ENCODE data around the gene ZBED4. TPM values are rescaled to one million over a fixed set of nuclear protein-coding genes. Genes with fewer than 3 reads are reported as not detected.

The ZBED4 gene
- total and polyA plus RNA-seq, 4 donors, result 2.1 to 10.3 (median 4.8) TPM

DNA sequence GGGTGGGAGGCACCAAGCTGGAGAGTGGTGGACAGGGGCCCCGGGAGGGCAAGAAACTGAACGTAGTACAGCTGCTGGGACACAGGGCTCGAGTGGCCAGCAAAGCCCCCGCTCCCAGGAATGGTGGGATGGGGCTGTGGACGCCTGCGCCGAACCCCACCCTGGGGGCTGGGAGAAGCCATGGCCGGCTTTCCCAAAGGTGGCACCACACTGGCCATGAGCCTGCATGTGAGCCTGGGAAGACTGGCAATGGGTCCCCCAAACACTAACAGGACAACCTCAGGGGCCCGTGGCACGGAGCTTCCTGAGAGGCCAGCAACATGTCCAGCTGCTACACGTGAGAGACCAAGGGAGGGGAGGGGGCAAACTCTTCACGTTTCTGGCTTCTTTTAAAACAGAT lies 60.6 kb downstream of the ZBED4 start:
- H3K36me3 ChIP-seq (ENCODE audit: control insufficient read depth in 4 of 4, insufficient read depth in 3 of 4, low read depth in 1 of 4, low read length in 3 of 4), result peaks cover 6 to 24% (median 9%) of the 10 kb centered on the region in 4 donors
- TF ChIP-seq RXRA (IDR thresholded peaks at IDR 0.05), result no peak
- no peak for TF ChIP-seq FOXA2 (IDR thresholded peaks at IDR 0.05)
- TF ChIP-seq, protein P1, sequence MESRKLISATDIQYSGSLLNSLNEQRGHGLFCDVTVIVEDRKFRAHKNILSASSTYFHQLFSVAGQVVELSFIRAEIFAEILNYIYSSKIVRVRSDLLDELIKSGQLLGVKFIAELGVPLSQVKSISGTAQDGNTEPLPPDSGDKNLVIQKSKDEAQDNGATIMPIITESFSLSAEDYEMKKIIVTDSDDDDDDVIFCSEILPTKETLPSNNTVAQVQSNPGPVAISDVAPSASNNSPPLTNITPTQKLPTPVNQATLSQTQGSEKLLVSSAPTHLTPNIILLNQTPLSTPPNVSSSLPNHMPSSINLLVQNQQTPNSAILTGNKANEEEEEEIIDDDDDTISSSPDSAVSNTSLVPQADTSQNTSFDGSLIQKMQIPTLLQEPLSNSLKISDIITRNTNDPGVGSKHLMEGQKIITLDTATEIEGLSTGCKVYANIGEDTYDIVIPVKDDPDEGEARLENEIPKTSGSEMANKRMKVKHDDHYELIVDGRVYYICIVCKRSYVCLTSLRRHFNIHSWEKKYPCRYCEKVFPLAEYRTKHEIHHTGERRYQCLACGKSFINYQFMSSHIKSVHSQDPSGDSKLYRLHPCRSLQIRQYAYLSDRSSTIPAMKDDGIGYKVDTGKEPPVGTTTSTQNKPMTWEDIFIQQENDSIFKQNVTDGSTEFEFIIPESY (IDR thresholded peaks at IDR 0.05), result no peak
- no peak for TF ChIP-seq TAF1 (conservative IDR thresholded peaks at IDR 0.05)
- TF ChIP-seq YY1 (IDR thresholded peaks at IDR 0.05), result no peak
- no peak for TF ChIP-seq GABPA (IDR thresholded peaks at IDR 0.05 in 1 of 2, conservative IDR thresholded peaks at IDR 0.05 in 1 of 2)
- no peak overlapping the region for H3K4me3 ChIP-seq (ENCODE audit: low read depth in 1 of 3, low read length in 3 of 3)
- no peak overlapping the region for H3K9ac ChIP-seq (ENCODE audit: low read depth in 1 of 2, low read length in 2 of 2)
- no peaks in the 10 kb centered on the region for H3K27me3 ChIP-seq (ENCODE audit: control insufficient read depth in 4 of 4, insufficient read depth in 4 of 4, low read length in 3 of 4)
- no peak overlapping the region for H3K27ac ChIP-seq (ENCODE audit: low read depth in 1 of 2, low read length in 2 of 2)
- H3K9me3 ChIP-seq (ENCODE audit: control insufficient read depth in 4 of 4, low read length in 3 of 4), result no peaks in the 10 kb centered on the region
- peaks cover 0 to 14% (median 8%) of the 10 kb centered on the region in 4 donors for H3K4me1 ChIP-seq (ENCODE audit: control insufficient read depth in 4 of 4, insufficient read depth in 4 of 4, low read length in 3 of 4)
- no peak for DNase-seq (ENCODE audit: low spot score)
- WGBS, result 95% methylated on average over 12 of the region's 12 CpGs

DNA sequence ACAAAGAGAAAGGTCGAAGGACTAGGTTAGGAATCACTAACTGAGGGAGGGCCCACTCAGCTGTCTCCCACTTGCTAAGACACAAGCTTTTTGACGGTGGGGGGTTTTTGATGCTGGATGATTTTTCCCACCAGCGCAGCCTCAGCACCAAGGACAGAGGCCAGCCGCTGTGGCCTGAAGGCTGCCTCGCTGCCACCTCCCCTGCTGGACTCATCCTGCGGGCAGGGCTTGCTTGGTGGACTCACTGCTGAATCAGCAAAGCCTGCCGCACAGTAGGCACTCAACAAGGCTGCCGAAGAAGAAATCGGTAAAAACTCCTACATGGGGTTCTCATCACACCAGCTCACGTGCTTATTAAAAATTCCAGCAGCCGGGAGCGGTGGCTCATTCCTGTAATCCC lies 62.0 kb downstream of the ZBED4 start:
- TF ChIP-seq, protein P2, sequence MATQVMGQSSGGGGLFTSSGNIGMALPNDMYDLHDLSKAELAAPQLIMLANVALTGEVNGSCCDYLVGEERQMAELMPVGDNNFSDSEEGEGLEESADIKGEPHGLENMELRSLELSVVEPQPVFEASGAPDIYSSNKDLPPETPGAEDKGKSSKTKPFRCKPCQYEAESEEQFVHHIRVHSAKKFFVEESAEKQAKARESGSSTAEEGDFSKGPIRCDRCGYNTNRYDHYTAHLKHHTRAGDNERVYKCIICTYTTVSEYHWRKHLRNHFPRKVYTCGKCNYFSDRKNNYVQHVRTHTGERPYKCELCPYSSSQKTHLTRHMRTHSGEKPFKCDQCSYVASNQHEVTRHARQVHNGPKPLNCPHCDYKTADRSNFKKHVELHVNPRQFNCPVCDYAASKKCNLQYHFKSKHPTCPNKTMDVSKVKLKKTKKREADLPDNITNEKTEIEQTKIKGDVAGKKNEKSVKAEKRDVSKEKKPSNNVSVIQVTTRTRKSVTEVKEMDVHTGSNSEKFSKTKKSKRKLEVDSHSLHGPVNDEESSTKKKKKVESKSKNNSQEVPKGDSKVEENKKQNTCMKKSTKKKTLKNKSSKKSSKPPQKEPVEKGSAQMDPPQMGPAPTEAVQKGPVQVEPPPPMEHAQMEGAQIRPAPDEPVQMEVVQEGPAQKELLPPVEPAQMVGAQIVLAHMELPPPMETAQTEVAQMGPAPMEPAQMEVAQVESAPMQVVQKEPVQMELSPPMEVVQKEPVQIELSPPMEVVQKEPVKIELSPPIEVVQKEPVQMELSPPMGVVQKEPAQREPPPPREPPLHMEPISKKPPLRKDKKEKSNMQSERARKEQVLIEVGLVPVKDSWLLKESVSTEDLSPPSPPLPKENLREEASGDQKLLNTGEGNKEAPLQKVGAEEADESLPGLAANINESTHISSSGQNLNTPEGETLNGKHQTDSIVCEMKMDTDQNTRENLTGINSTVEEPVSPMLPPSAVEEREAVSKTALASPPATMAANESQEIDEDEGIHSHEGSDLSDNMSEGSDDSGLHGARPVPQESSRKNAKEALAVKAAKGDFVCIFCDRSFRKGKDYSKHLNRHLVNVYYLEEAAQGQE (IDR thresholded peaks at IDR 0.05), result no peak
- TF ChIP-seq SP1 (IDR thresholded peaks at IDR 0.05) (no peak), HNF4A (conservative IDR thresholded peaks at IDR 0.05) (no peak), HNF4G (IDR thresholded peaks at IDR 0.05) (no peak), FOXA1 (IDR thresholded peaks at IDR 0.05) (no peak), EGR1 (IDR thresholded peaks at IDR 0.05; ENCODE audit: low read depth in 2 of 2) (no peak), FOXA2 (IDR thresholded peaks at IDR 0.05) (no peak), NR2F2 (IDR thresholded peaks at IDR 0.05) (no peak), YY1 (IDR thresholded peaks at IDR 0.05) (no peak), GABPA (IDR thresholded peaks at IDR 0.05 in 1 of 2, conservative IDR thresholded peaks at IDR 0.05 in 1 of 2) (no peak), RAD21 (IDR thresholded peaks at IDR 0.05) (no peak), TAF1 (conservative IDR thresholded peaks at IDR 0.05) (no peak)
- TF ChIP-seq, protein P3, sequence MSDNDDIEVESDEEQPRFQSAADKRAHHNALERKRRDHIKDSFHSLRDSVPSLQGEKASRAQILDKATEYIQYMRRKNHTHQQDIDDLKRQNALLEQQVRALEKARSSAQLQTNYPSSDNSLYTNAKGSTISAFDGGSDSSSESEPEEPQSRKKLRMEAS (IDR thresholded peaks at IDR 0.05), result no peak
- TF ChIP-seq, protein P4, sequence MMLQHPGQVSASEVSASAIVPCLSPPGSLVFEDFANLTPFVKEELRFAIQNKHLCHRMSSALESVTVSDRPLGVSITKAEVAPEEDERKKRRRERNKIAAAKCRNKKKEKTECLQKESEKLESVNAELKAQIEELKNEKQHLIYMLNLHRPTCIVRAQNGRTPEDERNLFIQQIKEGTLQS (IDR thresholded peaks at IDR 0.05), result no peak
- no peak for DNase-seq (ENCODE audit: low spot score)
- Histone ChIP-seq H3K27ac (ENCODE audit: low read depth in 1 of 2, low read length in 2 of 2) (no peak overlapping the region), H3K36me3 (ENCODE audit: control insufficient read depth in 4 of 4, insufficient read depth in 3 of 4, low read depth in 1 of 4, low read length in 3 of 4) (peaks cover 4 to 22% (median 8%) of the 10 kb centered on the region in 4 donors), H3K9me3 (ENCODE audit: control insufficient read depth in 4 of 4, low read length in 3 of 4) (no peaks in the 10 kb centered on the region), H3K4me3 (ENCODE audit: low read depth in 1 of 3, low read length in 3 of 3) (no peak overlapping the region), H3K9ac (ENCODE audit: low read depth in 1 of 2, low read length in 2 of 2) (no peak overlapping the region), H3K4me1 (ENCODE audit: control insufficient read depth in 4 of 4, insufficient read depth in 4 of 4, low read length in 3 of 4) (peaks cover 0 to 18% (median 10%) of the 10 kb centered on the region in 4 donors), H3K27me3 (ENCODE audit: control insufficient read depth in 4 of 4, insufficient read depth in 4 of 4, low read length in 3 of 4) (no peaks in the 10 kb centered on the region)
- WGBS, result 90% methylated on average over 12 of the region's 12 CpGs
